Cardiac ventricle fibroblast (primary cell): ENCODE results near the gene SHISA3. TPM values are rescaled to one million over a fixed set of nuclear protein-coding genes. Genes with fewer than 3 reads are reported as not detected.

Experiments
- total RNA-seq: library from RNA; depleted of rRNA; stranded (reverse); fragments of >200 nt; gene quantifications from 2 replicates; pipeline ENCODE4 v1.2.3, GENCODE V29; 2015

SHISA3 gene
- 64.4 and 71.1 TPM in 2 replicates for total RNA-seq

DNA sequence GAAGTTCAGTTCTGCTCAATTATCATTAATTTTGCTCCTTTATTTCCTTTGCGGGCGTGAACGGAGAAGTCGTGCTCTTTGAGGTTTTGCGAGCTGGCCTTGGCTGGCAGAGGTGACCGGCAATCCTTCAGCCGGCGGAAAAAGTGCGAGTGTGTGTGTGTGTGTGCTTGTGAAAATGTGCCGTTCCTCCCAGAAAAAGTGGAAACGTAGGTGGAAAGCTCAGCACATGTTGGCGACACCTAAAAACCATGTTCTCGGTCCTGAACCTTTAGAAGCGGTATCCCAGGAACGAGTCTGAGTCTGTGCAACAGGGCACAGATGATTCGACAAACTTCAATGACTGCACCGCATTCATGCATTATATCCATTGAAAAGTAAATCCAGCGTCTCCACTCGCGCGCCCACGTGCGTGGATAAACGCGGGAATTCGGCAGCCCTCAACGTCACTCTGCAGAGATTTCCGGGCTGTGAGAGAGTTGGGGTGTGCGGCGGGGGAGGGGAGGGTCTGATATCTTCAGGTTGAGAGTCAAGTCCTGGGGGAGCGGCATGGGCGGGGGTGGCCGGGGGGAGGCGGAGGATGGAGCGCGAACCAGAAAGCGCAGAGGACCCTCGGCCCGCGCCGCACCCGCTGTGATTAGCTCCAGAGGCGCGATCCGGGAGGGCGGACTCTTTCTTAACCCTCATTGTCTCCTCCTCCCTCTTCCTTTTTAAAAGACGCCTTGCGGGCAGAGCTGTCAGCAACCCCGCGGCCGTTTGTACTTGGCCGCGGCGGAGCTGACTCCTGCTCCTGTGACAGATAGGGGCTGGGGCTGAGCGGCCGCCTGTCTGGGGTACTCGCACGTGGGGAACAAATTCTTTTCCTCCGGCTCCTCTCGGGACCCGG lies at the start of gene SHISA3:
Gene SHISA3, plus strand, starts transcription at position 737 of the 883 bp plus-strand sequence. CDS start 569 bp downstream, outside the sequence.

Other genes with a start within 250 kb of the SHISA3 start
- gene BEND4, start 244.8 kb upstream of the SHISA3 start, total RNA-seq, result not detected in 2 replicates